GM19043 (cell line): ENCODE data around the gene NCAPH2.

Source experiments
- ATAC-seq: cut with Tn5 transposase; IDR thresholded peaks from one replicate; pipeline ENCODE4 v1.9.1; 2021; ENCODE audit warnings: low read depth; ENCODE audit not compliant: unreplicated experiment

The NCAPH2 gene

DNA sequence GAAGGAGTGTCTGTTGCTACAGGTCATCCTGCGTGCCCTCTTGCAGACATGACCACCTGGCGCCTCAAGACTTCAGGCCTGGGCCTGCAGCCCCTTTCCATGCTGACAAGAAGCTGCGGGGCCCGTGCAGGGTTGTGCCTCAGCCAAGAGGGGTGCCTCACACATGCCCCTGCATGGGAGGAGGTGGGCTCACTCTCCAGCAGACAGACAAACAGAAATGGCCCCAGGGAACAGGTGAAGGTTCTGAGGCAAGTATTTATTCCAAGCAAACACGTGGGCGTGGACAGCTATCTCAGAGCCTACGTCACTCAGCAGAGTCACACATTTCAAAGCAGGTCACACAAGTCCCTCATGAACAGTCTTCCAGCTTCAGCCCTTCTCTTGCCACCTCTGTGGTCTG is 60.6 kb downstream of the NCAPH2 start:
- ATAC-seq = no peak

DNA sequence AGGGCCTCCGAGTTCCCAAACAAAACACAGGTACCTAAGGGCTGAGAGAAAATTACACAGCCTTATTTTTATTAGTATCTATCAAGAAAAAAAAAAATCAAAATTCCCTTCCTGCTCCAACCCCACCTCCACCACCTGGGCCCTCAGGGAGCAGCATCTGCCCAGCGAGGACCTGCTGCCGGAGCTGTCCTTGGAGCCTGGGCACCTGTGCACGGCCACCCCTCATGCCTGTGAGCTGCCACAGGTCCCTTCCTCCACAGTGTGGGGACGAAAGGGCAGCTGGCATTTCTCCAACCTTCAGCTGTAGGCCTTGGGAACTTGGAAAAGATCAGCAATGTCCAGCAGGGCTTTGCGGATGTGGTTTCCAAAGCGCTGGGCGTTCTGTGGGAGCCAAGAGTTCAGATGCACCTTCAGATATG is 61.0 kb downstream of the NCAPH2 start:
- no peak for ATAC-seq

DNA sequence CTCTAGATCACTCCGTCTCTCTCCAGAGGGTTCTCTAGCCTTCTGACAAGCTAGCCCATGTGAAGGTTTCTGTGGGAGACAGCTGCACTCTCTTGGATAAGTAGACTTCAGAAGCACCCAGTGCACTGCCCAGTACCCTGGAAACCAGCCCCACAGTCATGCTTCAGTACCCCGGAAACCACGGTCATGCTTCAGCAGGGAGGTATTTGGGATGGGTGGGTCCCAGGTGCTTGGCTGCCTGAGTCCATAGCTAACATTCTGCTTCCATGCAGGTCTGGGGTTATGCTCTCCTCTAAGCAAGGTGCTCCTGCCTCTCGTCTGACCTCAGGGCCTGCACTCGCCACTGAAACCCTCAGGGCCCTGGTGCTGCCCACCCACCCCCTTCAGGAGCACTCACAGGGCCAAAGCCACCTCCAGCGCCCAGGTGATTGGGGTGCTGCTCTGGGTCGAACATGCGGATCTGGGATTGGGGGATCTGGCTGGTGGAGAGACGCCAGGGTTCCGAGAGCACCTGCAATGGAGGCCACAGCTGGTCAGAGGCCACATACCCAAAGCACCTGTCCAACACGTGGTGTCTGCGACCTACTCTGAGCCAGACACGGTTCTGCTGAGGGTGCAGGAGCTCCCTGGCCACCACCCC is 62.0 kb downstream of the NCAPH2 start:
- ATAC-seq = no peak

DNA sequence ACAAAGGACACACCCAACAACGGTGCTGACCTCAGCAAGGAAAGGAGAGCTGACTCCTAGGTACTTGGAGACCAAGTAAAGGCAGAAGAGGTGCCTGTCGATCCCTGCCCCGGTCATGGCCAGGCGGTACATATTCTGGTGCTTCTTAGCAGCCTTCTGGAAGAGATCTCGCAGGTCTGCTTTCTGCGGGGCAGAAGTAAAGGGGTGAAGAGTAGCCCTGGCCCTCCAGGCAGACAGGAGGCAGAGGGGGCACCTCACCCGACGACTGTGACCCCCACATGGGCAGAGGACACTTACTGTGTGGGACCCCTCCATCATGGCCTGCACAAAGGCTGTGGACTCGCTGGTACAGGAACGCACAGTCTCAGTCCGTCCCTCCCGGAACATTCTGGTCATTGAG is 62.8 kb downstream of the NCAPH2 start:
- no peak for ATAC-seq

DNA sequence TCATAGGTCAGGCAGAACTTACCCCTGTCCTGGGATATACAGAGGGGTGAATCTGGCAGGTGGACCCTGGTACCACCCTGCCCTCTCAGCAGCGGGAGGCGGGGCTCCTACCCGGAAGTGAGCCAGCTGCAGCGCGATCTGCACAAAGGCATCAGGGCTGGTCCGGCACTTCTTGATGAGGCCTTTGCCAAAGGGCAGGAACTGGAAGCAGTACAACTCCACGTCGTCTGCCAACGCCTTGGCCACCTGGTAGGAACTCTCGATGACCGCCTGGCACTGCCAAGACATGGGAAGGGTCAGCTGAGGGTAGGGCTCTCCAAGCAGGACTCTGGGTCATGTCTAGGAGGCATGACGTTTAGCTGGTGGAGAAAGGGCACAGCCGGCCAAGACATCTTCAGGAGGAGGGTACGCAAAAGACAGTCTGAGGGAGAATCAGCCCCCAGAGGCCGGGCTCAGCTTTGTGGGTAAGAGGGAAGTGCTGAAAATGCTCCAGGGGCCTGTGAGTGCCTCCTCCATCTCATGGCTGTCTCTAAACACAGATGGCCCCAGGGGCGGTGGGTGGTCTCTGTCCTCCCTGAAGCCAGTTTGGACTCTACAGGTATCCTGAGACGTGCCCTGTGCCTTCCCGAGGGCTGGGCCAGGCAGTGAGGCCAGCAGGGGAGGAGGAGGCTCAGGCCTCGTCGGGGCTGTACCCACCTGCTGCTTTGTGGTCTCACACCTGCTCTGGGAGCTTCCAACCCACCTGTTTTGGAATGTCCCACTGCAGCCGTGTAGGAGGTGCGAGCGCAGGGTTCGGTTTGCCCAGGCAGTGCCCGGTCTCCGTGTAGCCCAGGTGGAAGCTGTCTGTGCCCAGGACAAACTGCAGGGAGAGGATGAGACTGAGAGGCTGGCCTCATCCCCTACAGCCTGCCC is 63.5 kb downstream of the NCAPH2 start:
- no peak for ATAC-seq

DNA sequence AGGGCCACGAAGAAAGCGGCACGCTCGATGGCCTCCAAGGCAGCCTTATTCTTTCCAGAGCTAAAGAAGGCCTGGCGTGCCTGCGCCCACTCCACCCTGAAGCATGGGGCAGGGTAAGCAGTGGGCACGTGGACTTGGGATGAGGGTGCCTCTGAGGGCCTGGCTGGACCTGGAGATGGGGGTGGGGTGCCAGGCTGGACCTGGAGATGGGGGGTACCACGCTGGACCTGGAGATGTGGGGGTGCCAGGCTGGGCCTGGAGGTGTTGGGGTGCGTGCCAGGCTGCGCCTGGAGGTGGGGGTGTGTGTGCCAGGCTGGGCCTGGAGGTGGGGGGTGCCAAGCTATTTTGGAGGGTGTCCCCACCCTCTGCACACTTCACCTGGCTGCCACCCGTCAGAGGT is 64.9 kb downstream of the NCAPH2 start:
- ATAC-seq = no peak

DNA sequence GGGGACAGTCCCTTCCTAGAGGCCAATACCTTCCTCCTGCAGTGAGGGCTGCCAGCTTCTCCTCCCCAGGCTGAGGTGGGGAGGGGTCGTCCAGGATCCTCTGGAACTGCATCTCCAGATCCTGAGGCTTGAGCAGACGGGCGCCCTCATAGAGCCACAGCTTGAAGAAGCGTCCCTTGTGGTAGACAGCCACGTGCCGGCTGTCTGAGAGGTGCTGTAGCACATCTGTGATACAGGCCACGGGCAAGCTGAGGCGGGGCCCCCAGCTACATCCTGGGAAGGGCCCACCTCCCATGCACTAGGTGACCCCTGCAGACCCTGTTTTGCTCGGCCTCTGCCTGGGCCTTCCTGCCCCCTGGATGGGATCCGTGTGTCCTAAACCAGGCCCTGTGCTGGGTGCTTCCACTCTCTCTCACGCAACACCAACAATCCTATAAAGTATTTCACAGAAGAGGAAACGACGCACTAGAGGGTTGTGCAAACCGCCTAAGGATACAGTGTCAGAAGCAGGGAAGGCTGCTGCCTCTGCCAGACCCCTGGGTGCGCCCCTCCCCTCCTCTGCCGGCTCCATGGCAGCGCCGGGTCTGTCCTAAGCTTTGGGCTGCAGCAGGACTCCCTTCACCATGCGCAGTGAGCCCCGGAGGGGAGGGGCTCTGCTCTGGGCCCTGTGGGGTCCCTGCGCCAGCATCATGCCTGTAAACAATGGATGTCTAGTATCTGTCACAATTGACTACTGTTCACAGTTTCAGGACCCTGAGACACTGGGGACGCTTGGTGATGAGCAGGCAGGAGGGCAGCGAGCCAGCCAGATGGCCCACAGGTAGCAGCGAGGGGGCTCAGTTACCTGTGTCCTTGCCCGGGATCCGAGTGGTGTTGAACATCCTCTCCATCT is 65.7 kb downstream of the NCAPH2 start:
- no peak for ATAC-seq

DNA sequence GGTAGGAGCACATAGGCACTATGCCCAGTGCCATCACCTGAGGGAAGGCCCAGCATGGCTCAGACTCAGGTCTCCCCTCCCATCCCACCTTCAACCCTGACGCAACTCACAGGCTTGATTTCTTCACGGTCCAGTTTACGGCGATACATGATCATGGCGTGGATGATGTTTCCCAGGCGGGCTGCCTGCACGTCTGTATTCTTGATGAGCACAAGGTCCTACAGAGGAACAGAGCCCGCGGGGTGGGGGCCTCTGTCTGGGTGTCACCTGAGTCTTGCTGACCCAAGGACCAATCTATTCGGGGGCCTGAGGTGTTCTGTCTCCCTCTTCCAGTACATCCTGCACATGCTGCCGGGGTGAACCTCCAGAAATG is 66.3 kb downstream of the NCAPH2 start:
- no peak for ATAC-seq
